NCI-H1436 (cell line): ENCODE results near the gene MAP3K7CL.
"Not testable (repeated sequence)": the region's sequence is repeated elsewhere in the genome, so short reads cannot be mapped to it uniquely, and the experiment has no call there.

Source experiments
- DNase-seq: peaks from one replicate; lab custom pipeline; 2025; lab: John Stamatoyannopoulos, UW

The MAP3K7CL gene

GRCh38 chr21:29133796-29134195 lies 3.4 kb downstream of the MAP3K7CL start:
- DNase-seq = no peak

- no peak for DNase-seq
Observed at GRCh38 chr21:29135481-29135880, 5.0 kb downstream of the MAP3K7CL start.

GRCh38 chr21:29136033-29136432 lies 5.6 kb downstream of the MAP3K7CL start:
- DNase-seq = no peak

GRCh38 chr21:29144736-29145353 lies 14.4 kb downstream of the MAP3K7CL start:
- DNase-seq = no peak

- no peak for DNase-seq
Observed at GRCh38 chr21:29145354-29145782, 14.9 kb downstream of the MAP3K7CL start.

GRCh38 chr21:29145852-29146453 lies 15.5 kb downstream of the MAP3K7CL start:
- no peak for DNase-seq

- no peak for DNase-seq
Observed at GRCh38 chr21:29146726-29147125, 16.3 kb downstream of the MAP3K7CL start.

- no peak for DNase-seq
Observed at GRCh38 chr21:29148530-29148929, 18.1 kb downstream of the MAP3K7CL start.

- no peak for DNase-seq
Observed at GRCh38 chr21:29149808-29150425, 19.5 kb downstream of the MAP3K7CL start.

GRCh38 chr21:29151931-29152330 lies 21.5 kb downstream of the MAP3K7CL start:
- no peak for DNase-seq

GRCh38 chr21:29152916-29153315 lies 22.5 kb downstream of the MAP3K7CL start:
- DNase-seq = no peak

- DNase-seq = no peak
Observed at GRCh38 chr21:29154270-29154669, 23.8 kb downstream of the MAP3K7CL start.

- DNase-seq = no peak
Observed at GRCh38 chr21:29155118-29155932, 24.9 kb downstream of the MAP3K7CL start.

GRCh38 chr21:29155933-29156260 lies 25.5 kb downstream of the MAP3K7CL start:
- no peak for DNase-seq

GRCh38 chr21:29157080-29157479 lies 26.6 kb downstream of the MAP3K7CL start:
- DNase-seq = no peak

- no peak for DNase-seq
Observed at GRCh38 chr21:29159842-29160241, 29.4 kb downstream of the MAP3K7CL start.

GRCh38 chr21:29162825-29163224 lies 32.4 kb downstream of the MAP3K7CL start:
- not testable (repeated sequence) for DNase-seq

- no peak for DNase-seq
Observed at GRCh38 chr21:29163341-29164115, 33.1 kb downstream of the MAP3K7CL start.

GRCh38 chr21:29164323-29164942 lies 34.0 kb downstream of the MAP3K7CL start:
- DNase-seq = peak; percentile 28

- DNase-seq = no peak
Observed at GRCh38 chr21:29166323-29166722, 35.9 kb downstream of the MAP3K7CL start.

- DNase-seq = no peak
Observed at GRCh38 chr21:29166853-29167252, 36.4 kb downstream of the MAP3K7CL start.

- not testable (repeated sequence) for DNase-seq
Observed at GRCh38 chr21:29167481-29167880, 37.0 kb downstream of the MAP3K7CL start.
